ENCODE data around the gene WDR91.

The WDR91 gene

GRCh38 chr7:135169141-135169963, 42.0 kb downstream of the WDR91 start:
- DNase-seq (ENCODE audit: low spot score), result peak; percentile 81
- peak; percentile 87 for TF ChIP-seq CTCF (IDR thresholded peaks at IDR 0.05; ENCODE audit: extremely low read depth, insufficient read depth, missing control alignments)
- in situ Hi-C loops (cut with MboI; ENCODE audit: low pct_unique_long_range_greater_than_20kb, low sequenced_read_pairs, unreplicated experiment), result no loop called here

- no peak for TF ChIP-seq CTCF (IDR thresholded peaks at IDR 0.05; ENCODE audit: extremely low read depth, insufficient read depth, missing control alignments)
- in situ Hi-C loops (cut with MboI; ENCODE audit: low pct_unique_long_range_greater_than_20kb, low sequenced_read_pairs, unreplicated experiment), result no loop called here
- DNase-seq (ENCODE audit: low spot score), result peak; percentile 8
Observed at GRCh38 chr7:135168489-135169140, 42.7 kb downstream of the WDR91 start.

GRCh38 chr7:135168001-135168400, 43.3 kb downstream of the WDR91 start:
- in situ Hi-C loops (cut with MboI; ENCODE audit: low pct_unique_long_range_greater_than_20kb, low sequenced_read_pairs, unreplicated experiment), result no loop called here
- TF ChIP-seq CTCF (IDR thresholded peaks at IDR 0.05; ENCODE audit: extremely low read depth, insufficient read depth, missing control alignments), result no peak
- DNase-seq (ENCODE audit: low spot score), result peak; percentile 31

GRCh38 chr7:135167365-135167917, 43.9 kb downstream of the WDR91 start:
- TF ChIP-seq CTCF (IDR thresholded peaks at IDR 0.05; ENCODE audit: extremely low read depth, insufficient read depth, missing control alignments), result no peak
- peak; percentile 8 for DNase-seq (ENCODE audit: low spot score)
- in situ Hi-C loops (cut with MboI; ENCODE audit: low pct_unique_long_range_greater_than_20kb, low sequenced_read_pairs, unreplicated experiment), result no loop called here

GRCh38 chr7:135166338-135166990, 44.9 kb downstream of the WDR91 start:
- peak; percentile 8 for DNase-seq (ENCODE audit: low spot score)
- TF ChIP-seq CTCF (IDR thresholded peaks at IDR 0.05; ENCODE audit: extremely low read depth, insufficient read depth, missing control alignments), result no peak
- in situ Hi-C loops (cut with MboI; ENCODE audit: low pct_unique_long_range_greater_than_20kb, low sequenced_read_pairs, unreplicated experiment), result no loop called here

- in situ Hi-C loops (cut with MboI; ENCODE audit: low pct_unique_long_range_greater_than_20kb, low sequenced_read_pairs, unreplicated experiment), result no loop called here
- peak; percentile 7 for DNase-seq (ENCODE audit: low spot score)
- TF ChIP-seq CTCF (IDR thresholded peaks at IDR 0.05; ENCODE audit: extremely low read depth, insufficient read depth, missing control alignments), result no peak
Observed at GRCh38 chr7:135165862-135166261, 45.5 kb downstream of the WDR91 start.
